ENCODE results near the gene MT1F.
A peak's percentile ranks its signal among the peaks of the same experiment; 100 is the strongest.

DNA sequence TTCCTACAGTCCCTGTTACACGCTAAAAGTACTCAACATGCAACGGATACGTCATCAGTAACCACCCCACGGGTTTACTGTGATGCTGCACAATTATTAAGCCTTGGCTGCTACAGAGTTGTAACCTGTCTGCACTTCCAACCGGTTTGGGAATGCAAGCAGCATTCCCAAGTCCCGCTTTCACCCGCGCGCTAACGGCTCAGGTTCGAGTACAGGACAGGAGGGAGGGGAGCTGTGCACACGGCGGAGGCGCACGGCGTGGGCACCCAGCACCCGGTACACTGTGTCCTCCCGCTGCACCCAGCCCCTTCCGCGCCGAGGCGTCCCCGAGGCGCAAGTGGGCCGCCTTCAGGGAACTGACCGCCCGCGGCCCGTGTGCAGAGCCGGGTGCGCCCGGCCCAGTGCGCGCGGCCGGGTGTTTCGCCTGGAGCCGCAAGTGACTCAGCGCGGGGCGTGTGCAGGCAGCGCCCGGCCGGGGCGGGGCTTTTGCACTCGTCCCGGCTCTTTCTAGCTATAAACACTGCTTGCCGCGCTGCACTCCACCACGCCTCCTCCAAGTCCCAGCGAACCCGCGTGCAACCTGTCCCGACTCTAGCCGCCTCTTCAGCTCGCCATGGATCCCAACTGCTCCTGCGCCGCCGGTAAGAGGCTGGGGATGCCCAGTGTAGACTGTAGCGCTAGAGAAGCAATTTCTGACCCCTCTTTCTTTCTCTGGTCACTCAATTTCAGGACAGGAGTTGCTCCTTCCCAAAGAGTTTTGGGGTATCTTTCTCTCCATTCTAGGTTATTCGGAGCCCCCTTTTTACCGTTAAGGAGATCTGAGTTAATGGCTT is 49.5 kb upstream of the MT1F start, which contains the start of gene MT2A:
- TF ChIP-seq POLR2AphosphoS5 (IDR thresholded peaks at IDR 0.05; ENCODE audit: low read depth): peak; percentile 45; the same call in 1 of the 2 replicates
- TF ChIP-seq, protein P1, sequence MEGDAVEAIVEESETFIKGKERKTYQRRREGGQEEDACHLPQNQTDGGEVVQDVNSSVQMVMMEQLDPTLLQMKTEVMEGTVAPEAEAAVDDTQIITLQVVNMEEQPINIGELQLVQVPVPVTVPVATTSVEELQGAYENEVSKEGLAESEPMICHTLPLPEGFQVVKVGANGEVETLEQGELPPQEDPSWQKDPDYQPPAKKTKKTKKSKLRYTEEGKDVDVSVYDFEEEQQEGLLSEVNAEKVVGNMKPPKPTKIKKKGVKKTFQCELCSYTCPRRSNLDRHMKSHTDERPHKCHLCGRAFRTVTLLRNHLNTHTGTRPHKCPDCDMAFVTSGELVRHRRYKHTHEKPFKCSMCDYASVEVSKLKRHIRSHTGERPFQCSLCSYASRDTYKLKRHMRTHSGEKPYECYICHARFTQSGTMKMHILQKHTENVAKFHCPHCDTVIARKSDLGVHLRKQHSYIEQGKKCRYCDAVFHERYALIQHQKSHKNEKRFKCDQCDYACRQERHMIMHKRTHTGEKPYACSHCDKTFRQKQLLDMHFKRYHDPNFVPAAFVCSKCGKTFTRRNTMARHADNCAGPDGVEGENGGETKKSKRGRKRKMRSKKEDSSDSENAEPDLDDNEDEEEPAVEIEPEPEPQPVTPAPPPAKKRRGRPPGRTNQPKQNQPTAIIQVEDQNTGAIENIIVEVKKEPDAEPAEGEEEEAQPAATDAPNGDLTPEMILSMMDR (IDR thresholded peaks at IDR 0.05; ENCODE audit: insufficient read depth, low read length): no peak

Measured in HL-60 (cell line).